CD14-positive monocyte (primary cell): ENCODE results near the gene ASH1L. TPM values are rescaled to one million over a fixed set of nuclear protein-coding genes. Genes with fewer than 3 reads are reported as not detected.

Source experiments
- DNase-seq, 3 donors: peaks; one replicate each; pipeline ENCODE4 v3.0.0-alpha.2; 2011 to 2022
- H2AFZ ChIP-seq: 2 replicates; pipeline ENCODE4 v1.6.0; 2012; ENCODE audit warnings: mild to moderate bottlenecking, low read depth, low read length, inconsistent platforms; ENCODE audit not compliant: insufficient read depth, poor library complexity, severe bottlenecking
- H3K27ac ChIP-seq, 2 donors: 1 replicate in 1 of 2; 2 replicates in 1 of 2; pipeline ENCODE4 v1.5.1; 2012 to 2013; ENCODE audit warnings: low read length in 2 of 2, control low read depth in 1 of 2, inconsistent platforms in 1 of 2, low read depth in 1 of 2, mild to moderate bottlenecking in 1 of 2
- H3K27me3 ChIP-seq, 2 donors: one replicate each; pipeline versions ENCODE4 v1.6.0 to v1.6.1; 2011 to 2013; ENCODE audit warnings: low read length in 2 of 2; ENCODE audit not compliant: control insufficient read depth in 2 of 2, insufficient read depth in 2 of 2
- H3K36me3 ChIP-seq, 2 donors: replicated peaks in 1 of 2; 1 replicate in 1 of 2; 2 replicates in 1 of 2; pipeline versions ENCODE4 v1.5.1 to v1.6.1; 2012 to 2013; ENCODE audit warnings: low read length in 2 of 2, control low read depth in 1 of 2, inconsistent platforms in 1 of 2, mild to moderate bottlenecking in 1 of 2; ENCODE audit not compliant: insufficient read depth in 2 of 2, control insufficient read depth in 1 of 2
- H3K4me1 ChIP-seq, 2 donors: 1 replicate in 1 of 2; 2 replicates in 1 of 2; pipeline versions ENCODE4 v1.5.1 to v1.6.1; 2012 to 2013; ENCODE audit warnings: low read length in 2 of 2, control low read depth in 1 of 2, inconsistent platforms in 1 of 2, mild to moderate bottlenecking in 1 of 2, moderate library complexity in 1 of 2; ENCODE audit not compliant: insufficient read depth in 2 of 2, control insufficient read depth in 1 of 2
- H3K4me2 ChIP-seq: replicated peaks from 2 replicates; pipeline ENCODE3; 2012; ENCODE audit warnings: low read length, moderate library complexity, mild to moderate bottlenecking; ENCODE audit not compliant: poor library complexity, severe bottlenecking; ENCODE audit errors: extremely low read depth
- H3K4me3 ChIP-seq, 3 experiments: fragments of 200-600 bp in 1 of 3; sonication (generic) in 1 of 3; replicated peaks in 1 of 3; 1 replicate in 2 of 3; 2 replicates in 1 of 3; pipeline ENCODE4 v1.5.1; 2011 to 2013; ENCODE audit warnings: low read length in 3 of 3, mild to moderate bottlenecking in 3 of 3, control low read depth in 2 of 3, low read depth in 2 of 3, inconsistent platforms in 1 of 3, moderate library complexity in 1 of 3
- H3K79me2 ChIP-seq: 2 replicates; pipeline ENCODE4 v1.6.0; 2012; ENCODE audit warnings: mild to moderate bottlenecking, control low read depth, inconsistent platforms, low read length, moderate library complexity; ENCODE audit not compliant: insufficient read depth
- H3K9ac ChIP-seq: 2 replicates; pipeline ENCODE4 v1.6.0; 2017; ENCODE audit warnings: low read length, mild to moderate bottlenecking; ENCODE audit not compliant: insufficient read depth, poor library complexity, severe bottlenecking
- H3K9me3 ChIP-seq, 2 donors: replicated peaks in 1 of 2; 1 replicate in 1 of 2; 2 replicates in 1 of 2; pipeline versions ENCODE4 v1.5.1 to v1.6.1; 2012 to 2013; ENCODE audit warnings: low read length in 2 of 2, control low read depth in 1 of 2; ENCODE audit not compliant: control insufficient read depth in 1 of 2, insufficient read depth in 1 of 2
- H4K20me1 ChIP-seq: 2 replicates; pipeline ENCODE4 v1.6.0; 2012; ENCODE audit warnings: mild to moderate bottlenecking, low read length, control low read depth, moderate library complexity; ENCODE audit not compliant: insufficient read depth
- H3K27ac Mint-ChIP-seq, 7 donors: one replicate each; pipeline ENCODE4 v1.8.0; 2020; ENCODE audit warnings: mild to moderate bottlenecking in 7 of 7, mixed read lengths in 7 of 7, moderate library complexity in 6 of 7, inconsistent platforms in 2 of 7
- H3K27me3 Mint-ChIP-seq, 3 donors: one replicate each; pipeline ENCODE4 v1.8.0; 2021 to 2022; ENCODE audit warnings: low read depth in 3 of 3, mild to moderate bottlenecking in 3 of 3, mixed read lengths in 3 of 3, moderate library complexity in 3 of 3, inconsistent platforms in 1 of 3
- H3K36me3 Mint-ChIP-seq, 2 donors: one replicate each; pipeline ENCODE4 v1.8.0; 2020; ENCODE audit warnings: mixed read lengths in 2 of 2, inconsistent platforms in 1 of 2, mild to moderate bottlenecking in 1 of 2
- H3K4me1 Mint-ChIP-seq: one replicate; pipeline ENCODE4 v1.8.0; 2020; ENCODE audit warnings: mild to moderate bottlenecking, mixed read lengths
- H3K4me3 Mint-ChIP-seq, 2 donors: one replicate each; pipeline ENCODE4 v1.8.0; 2020; ENCODE audit warnings: mild to moderate bottlenecking in 2 of 2, mixed read lengths in 2 of 2, moderate library complexity in 1 of 2
- H3K9me3 Mint-ChIP-seq, 7 donors: one replicate each; pipeline ENCODE4 v1.8.0; 2020 to 2022; ENCODE audit warnings: mixed read lengths in 7 of 7, mild to moderate bottlenecking in 6 of 7, moderate library complexity in 6 of 7, inconsistent platforms in 2 of 7
- WGBS: methylation state at CpG from one replicate; pipeline ENCODE4 v1.1.5; 2013; ENCODE audit warnings: missing lambda C conversion rate; ENCODE audit not compliant: insufficient coverage; 5-methylcytosine and 5-hydroxymethylcytosine counted together
- intact Hi-C, 2 donors: fragments of 100-400 bp; cut with micrococcal nuclease; formaldehyde crosslinking; loops; one replicate each; pipeline versions ENCODE4 v1.15.0 to v1.15.1; 2023
- polyA plus RNA-seq, 3 donors: library from polyadenylated mRNA; depleted of rRNA in 1 of 3; unstranded in 2 of 3; stranded (reverse) in 1 of 3; fragments of 300-500 nt in 2 of 3; fragments of >200 nt in 1 of 3; fragmentation: Illumina TruSeq in 2 of 3; gene quantifications; 1 replicate in 2 of 3; 2 replicates in 1 of 3; pipeline ENCODE4 v1.2.3, GENCODE V29; 2012 to 2021
- TF ChIP-seq, protein P1 (sequence below): fragments of 200-600 bp; IDR thresholded peaks from one replicate; pipeline ENCODE4 v1.8.0; 2022; ENCODE audit warnings: antibody characterized with exemption, mild to moderate bottlenecking

The ASH1L gene
- polyA plus RNA-seq, 3 donors, result 2.7 to 21.5 (median 5.6) TPM

- 20% methylated on average over 44 of the region's 51 CpGs for WGBS
- Histone ChIP-seq H3K4me3 (peak within 1 kb of the TSS; percentile 18 to 75 (median 30)), H2AFZ (peak within 1 kb of the TSS; percentile 73), H3K4me2 (peak within 1 kb of the TSS; percentile 88), H3K27ac (no peak within 1 kb of the TSS), H3K9me3 (no peaks in the 10 kb centered on the region), H4K20me1 (peaks cover 17% of the 10 kb centered on the region), H3K79me2 (peaks cover 16% of the 10 kb centered on the region), H3K27me3 (no peaks in the 10 kb centered on the region), H3K36me3 (peaks cover 0 to 17% of the 10 kb centered on the region in 2 donors), H3K9ac (peak within 1 kb of the TSS; percentile 33), H3K4me1 (peaks cover 31 to 55% of the 10 kb centered on the region in 2 donors)
- H3K27me3 Mint-ChIP-seq, result peaks cover 2 to 7% (median 2%) of the 10 kb centered on the region in 3 donors
- peaks cover 47% of the 10 kb centered on the region for H3K4me1 Mint-ChIP-seq
- H3K4me3 Mint-ChIP-seq, result peak within 1 kb of the TSS; percentile 74 to 87
- TF ChIP-seq, protein P1, sequence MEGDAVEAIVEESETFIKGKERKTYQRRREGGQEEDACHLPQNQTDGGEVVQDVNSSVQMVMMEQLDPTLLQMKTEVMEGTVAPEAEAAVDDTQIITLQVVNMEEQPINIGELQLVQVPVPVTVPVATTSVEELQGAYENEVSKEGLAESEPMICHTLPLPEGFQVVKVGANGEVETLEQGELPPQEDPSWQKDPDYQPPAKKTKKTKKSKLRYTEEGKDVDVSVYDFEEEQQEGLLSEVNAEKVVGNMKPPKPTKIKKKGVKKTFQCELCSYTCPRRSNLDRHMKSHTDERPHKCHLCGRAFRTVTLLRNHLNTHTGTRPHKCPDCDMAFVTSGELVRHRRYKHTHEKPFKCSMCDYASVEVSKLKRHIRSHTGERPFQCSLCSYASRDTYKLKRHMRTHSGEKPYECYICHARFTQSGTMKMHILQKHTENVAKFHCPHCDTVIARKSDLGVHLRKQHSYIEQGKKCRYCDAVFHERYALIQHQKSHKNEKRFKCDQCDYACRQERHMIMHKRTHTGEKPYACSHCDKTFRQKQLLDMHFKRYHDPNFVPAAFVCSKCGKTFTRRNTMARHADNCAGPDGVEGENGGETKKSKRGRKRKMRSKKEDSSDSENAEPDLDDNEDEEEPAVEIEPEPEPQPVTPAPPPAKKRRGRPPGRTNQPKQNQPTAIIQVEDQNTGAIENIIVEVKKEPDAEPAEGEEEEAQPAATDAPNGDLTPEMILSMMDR, result no peak
- intact Hi-C loops, result loop anchor here (5.0 kb wide), 2 partner anchors 44 to 69 kb away; partner anchors contain the start of gene HCN3 (in 1 of the 2)
- peaks cover 22% of the 10 kb centered on the region in 2 donors for H3K36me3 Mint-ChIP-seq
- H3K9me3 Mint-ChIP-seq, result no peaks in the 10 kb centered on the region
- peak within 1 kb of the TSS in 5 of 7 donors; percentile 16 to 61 (median 48) for H3K27ac Mint-ChIP-seq
- peak; percentile 49 to 53 (median 50) for DNase-seq
Measured at GRCh38 chr1:155320661-155321617, 241.7 kb downstream of the ASH1L start, which contains the start of gene RUSC1. TSS of gene RUSC1 (plus strand) at chr1:155320894. CDS start at chr1:155321774, 880 bp downstream.

DNA sequence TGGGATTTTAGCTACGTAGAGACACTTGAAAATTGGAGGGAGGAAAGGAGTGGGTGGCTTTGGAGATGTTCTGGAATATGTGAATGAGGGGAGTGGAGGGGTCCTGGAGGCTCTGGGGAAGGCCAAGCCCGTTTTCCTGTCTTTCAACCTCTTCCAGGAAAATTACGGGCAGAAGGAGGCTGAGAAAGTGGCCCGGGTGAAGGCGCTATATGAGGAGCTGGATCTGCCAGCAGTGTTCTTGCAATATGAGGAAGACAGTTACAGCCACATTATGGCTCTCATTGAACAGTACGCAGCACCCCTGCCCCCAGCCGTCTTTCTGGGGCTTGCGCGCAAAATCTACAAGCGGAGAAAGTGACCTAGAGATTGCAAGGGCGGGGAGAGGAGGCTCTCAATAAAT, 242.4 kb downstream of the ASH1L start:
- WGBS, result 36% methylated on average over 6 of the region's 11 CpGs
- peak overlapping the region in 3 of 7 donors; percentile 33 to 61 (median 58) for H3K27ac Mint-ChIP-seq
- H3K4me2 ChIP-seq, result peak overlapping the region; percentile 88

More for the DNA sequence above, 242.4 kb downstream of the ASH1L start:
- H3K27me3 ChIP-seq, result no peaks in the 10 kb centered on the region
- Mint-ChIP-seq H3K4me3 (peak overlapping the region; percentile 74 to 87), H3K9me3 (peaks cover 0 to 1% (median 0%) of the 10 kb centered on the region in 7 donors), H3K4me1 (peaks cover 41% of the 10 kb centered on the region), H3K27me3 (peaks cover 2 to 7% (median 2%) of the 10 kb centered on the region in 3 donors), H3K36me3 (peaks cover 22 to 27% of the 10 kb centered on the region in 2 donors)
- H3K4me1 ChIP-seq, result peaks cover 28 to 48% of the 10 kb centered on the region in 2 donors
- H3K4me3 ChIP-seq, result peak overlapping the region; percentile 18 to 75 (median 30)
- H3K9me3 ChIP-seq, result no peaks in the 10 kb centered on the region
- H2AFZ ChIP-seq, result peak overlapping the region; percentile 73
- H3K79me2 ChIP-seq, result peaks cover 16% of the 10 kb centered on the region
- peaks cover 17% of the 10 kb centered on the region for H4K20me1 ChIP-seq
- intact Hi-C loops, result loop anchor here (5.0 kb wide), 2 partner anchors 43 to 68 kb away; partner anchors contain the start of gene HCN3 (in 1 of the 2)
- no peak overlapping the region for H3K27ac ChIP-seq
- DNase-seq, result no peak
- peak overlapping the region; percentile 33 for H3K9ac ChIP-seq
- TF ChIP-seq, protein P1, result no peak
- peaks cover 0 to 17% of the 10 kb centered on the region in 2 donors for H3K36me3 ChIP-seq
